PC-3 (cell line): Measurements from ENCODE around the gene PIGB.
"Not testable (repeated sequence)": the region's sequence is repeated elsewhere in the genome, so short reads cannot be mapped to it uniquely, and the experiment has no call there.

ENCODE experiments used
- EZH2 ChIP-seq: fragments of 300-600 bp; sonication (generic); IDR thresholded peaks from one replicate; pipeline ENCODE4 v1.6.1; 2017; ENCODE audit warnings: antibody characterized with exemption, mild to moderate bottlenecking, low read length; ENCODE audit not compliant: unreplicated experiment
- EZH2phosphoT487 ChIP-seq: fragments of 300-600 bp; sonication (generic); IDR thresholded peaks from 2 replicates; pipeline ENCODE4 v1.6.1; 2018; ENCODE audit warnings: mild to moderate bottlenecking, antibody characterized with exemption, low read length, borderline replicate concordance
- TF ChIP-seq, protein P1 (sequence below): fragments of 300-600 bp; sonication (generic); conservative IDR thresholded peaks from 2 replicates; pipeline ENCODE4 v1.5.1; 2017; ENCODE audit warnings: antibody characterized with exemption, low read depth, mild to moderate bottlenecking, low read length

GRCh38 chr15:55400050-55400449, 81.0 kb downstream of the PIGB start:
- TF ChIP-seq EZH2, EZH2phosphoT487: not testable (repeated sequence)
- TF ChIP-seq, protein P1, sequence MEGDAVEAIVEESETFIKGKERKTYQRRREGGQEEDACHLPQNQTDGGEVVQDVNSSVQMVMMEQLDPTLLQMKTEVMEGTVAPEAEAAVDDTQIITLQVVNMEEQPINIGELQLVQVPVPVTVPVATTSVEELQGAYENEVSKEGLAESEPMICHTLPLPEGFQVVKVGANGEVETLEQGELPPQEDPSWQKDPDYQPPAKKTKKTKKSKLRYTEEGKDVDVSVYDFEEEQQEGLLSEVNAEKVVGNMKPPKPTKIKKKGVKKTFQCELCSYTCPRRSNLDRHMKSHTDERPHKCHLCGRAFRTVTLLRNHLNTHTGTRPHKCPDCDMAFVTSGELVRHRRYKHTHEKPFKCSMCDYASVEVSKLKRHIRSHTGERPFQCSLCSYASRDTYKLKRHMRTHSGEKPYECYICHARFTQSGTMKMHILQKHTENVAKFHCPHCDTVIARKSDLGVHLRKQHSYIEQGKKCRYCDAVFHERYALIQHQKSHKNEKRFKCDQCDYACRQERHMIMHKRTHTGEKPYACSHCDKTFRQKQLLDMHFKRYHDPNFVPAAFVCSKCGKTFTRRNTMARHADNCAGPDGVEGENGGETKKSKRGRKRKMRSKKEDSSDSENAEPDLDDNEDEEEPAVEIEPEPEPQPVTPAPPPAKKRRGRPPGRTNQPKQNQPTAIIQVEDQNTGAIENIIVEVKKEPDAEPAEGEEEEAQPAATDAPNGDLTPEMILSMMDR = not testable (repeated sequence)
